Rectal smooth muscle tissue (tissue), 1 donor: ENCODE data around the gene SUOX.

Source experiments
- H3K27ac ChIP-seq: one replicate; pipeline ENCODE4 v1.7.0; 2013; ENCODE audit warnings: low read depth, low read length, inconsistent platforms
- H3K27me3 ChIP-seq: one replicate; pipeline ENCODE4 v1.7.0; 2013; ENCODE audit warnings: low read length; ENCODE audit not compliant: control insufficient read depth, insufficient read depth
- H3K36me3 ChIP-seq: one replicate; pipeline ENCODE4 v1.7.0; 2013; ENCODE audit warnings: low read length; ENCODE audit not compliant: control insufficient read depth, insufficient read depth
- H3K4me1 ChIP-seq: one replicate; pipeline ENCODE4 v1.7.0; 2013; ENCODE audit warnings: low read length; ENCODE audit not compliant: control insufficient read depth, insufficient read depth
- H3K4me3 ChIP-seq: one replicate; pipeline ENCODE4 v1.7.0; 2013; ENCODE audit warnings: low read length
- H3K9ac ChIP-seq: one replicate; pipeline ENCODE4 v1.7.0; 2013; ENCODE audit warnings: low read length

The SUOX gene

GRCh38 chr12:55996715-55997534, at the start of gene SUOX:
Gene SUOX, plus strand, starts transcription at chr12:55997276. Its CDS starts 4,946 bp downstream, at chr12:56002222.
- H3K27me3 ChIP-seq = no peaks in the 10 kb centered on the region
- H3K4me1 ChIP-seq = no peaks in the 10 kb centered on the region
- H3K9ac ChIP-seq = peak within 1 kb of the TSS; percentile 19
- peak within 1 kb of the TSS; percentile 79 for H3K4me3 ChIP-seq
- H3K27ac ChIP-seq = peak within 1 kb of the TSS; percentile 71
- H3K36me3 ChIP-seq = peaks cover 21% of the 10 kb centered on the region

DNA sequence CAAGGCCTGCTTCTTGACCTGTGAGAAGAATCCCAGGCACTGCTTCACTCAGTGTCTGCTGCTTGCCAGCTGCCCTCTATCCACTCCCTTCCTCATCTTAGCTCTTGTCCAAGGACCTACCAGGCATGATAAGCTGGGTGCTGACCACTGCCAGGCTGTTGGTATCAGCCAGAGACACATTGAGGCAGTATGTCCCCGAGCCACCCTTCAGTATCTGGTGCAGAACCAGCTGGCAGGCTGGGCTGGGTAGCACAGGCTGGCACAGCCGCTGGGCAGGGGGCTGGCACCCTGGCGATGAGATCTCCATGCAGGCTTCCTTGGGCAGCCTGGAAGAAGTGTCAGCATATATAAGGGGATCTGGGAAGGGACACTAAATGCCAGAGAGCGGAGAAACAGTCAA, 41.7 kb upstream of the SUOX start:
- Histone ChIP-seq H3K36me3 (peaks cover 10% of the 10 kb centered on the region), H3K27ac (no peak overlapping the region), H3K27me3 (no peaks in the 10 kb centered on the region), H3K4me3 (no peak overlapping the region), H3K4me1 (no peaks in the 10 kb centered on the region), H3K9ac (no peak overlapping the region)

DNA sequence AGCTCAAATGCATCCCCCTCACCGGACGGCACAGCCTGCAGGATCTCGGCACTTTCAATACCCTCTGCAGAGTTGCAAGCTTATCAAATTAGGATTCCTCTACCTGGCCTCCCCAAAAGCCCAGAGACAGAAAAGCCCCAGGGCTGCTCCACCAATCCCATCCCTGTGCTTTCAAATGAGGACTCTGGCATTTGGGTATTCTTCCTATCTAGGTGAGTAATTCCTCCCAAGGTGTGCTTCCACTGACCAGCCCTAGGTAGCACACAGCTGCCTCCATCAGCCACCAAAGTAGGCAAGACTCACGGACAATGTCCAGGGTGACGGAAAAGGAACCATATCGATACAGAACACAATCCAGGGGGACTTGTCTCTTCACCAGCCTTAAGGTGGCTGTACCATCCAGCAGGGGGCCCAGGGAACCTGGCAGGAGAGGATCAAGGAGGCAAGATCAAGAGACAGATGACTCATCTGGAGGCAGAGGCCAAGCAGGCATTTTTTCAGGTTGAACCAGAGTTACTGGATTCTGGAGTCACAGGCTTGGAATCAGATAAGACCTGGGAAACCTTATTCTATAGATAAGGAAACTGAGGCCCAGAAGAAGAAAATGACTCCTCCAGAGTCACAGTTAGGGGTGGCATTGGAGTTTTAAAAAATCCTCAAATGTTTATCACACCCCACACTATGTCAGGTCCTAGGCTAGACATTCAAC, 41.1 kb upstream of the SUOX start:
- no peaks in the 10 kb centered on the region for H3K4me1 ChIP-seq
- peaks cover 10% of the 10 kb centered on the region for H3K36me3 ChIP-seq
- no peak overlapping the region for H3K9ac ChIP-seq
- no peak overlapping the region for H3K4me3 ChIP-seq
- H3K27ac ChIP-seq = no peak overlapping the region
- no peaks in the 10 kb centered on the region for H3K27me3 ChIP-seq

- H3K4me1 ChIP-seq = no peaks in the 10 kb centered on the region
- no peak overlapping the region for H3K9ac ChIP-seq
- H3K4me3 ChIP-seq = no peak overlapping the region
- no peaks in the 10 kb centered on the region for H3K27me3 ChIP-seq
- no peaks in the 10 kb centered on the region for H3K36me3 ChIP-seq
- H3K27ac ChIP-seq = no peak overlapping the region
Observed at GRCh38 chr12:55957106-55957859, 39.8 kb upstream of the SUOX start.

- Histone ChIP-seq H3K9ac (no peak overlapping the region), H3K36me3 (no peaks in the 10 kb centered on the region), H3K27me3 (no peaks in the 10 kb centered on the region), H3K4me3 (no peak overlapping the region), H3K27ac (no peak overlapping the region), H3K4me1 (peaks cover 5% of the 10 kb centered on the region)
Observed at GRCh38 chr12:55963760-55964159, 33.3 kb upstream of the SUOX start.

- Histone ChIP-seq H3K4me3 (no peak overlapping the region), H3K27ac (no peak overlapping the region), H3K27me3 (no peaks in the 10 kb centered on the region), H3K9ac (no peak overlapping the region), H3K36me3 (no peaks in the 10 kb centered on the region), H3K4me1 (peaks cover 5% of the 10 kb centered on the region)
Observed at GRCh38 chr12:55965240-55965639, 31.8 kb upstream of the SUOX start.

DNA sequence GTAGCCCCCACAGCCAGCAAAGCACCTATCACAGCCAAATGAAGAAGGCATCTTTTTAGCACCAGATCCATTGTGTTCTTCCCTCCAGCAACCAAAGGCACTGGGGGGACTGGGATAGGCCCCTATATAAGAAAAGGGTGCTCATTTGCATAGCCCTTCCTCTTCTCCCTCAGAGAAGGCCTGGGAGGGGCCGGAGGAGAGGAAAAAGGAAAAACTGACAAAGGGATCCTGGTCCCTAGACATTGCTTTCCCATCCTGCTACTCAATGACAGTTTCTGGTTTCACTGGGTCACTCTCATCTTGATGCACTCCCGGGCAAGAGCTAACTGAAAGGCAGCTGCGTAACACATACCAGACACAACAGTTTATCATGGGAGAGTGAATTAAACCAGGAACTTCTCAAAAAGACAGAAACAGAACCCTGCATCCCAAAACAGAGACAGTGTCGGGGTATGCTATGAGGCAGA, 31.1 kb upstream of the SUOX start, which contains the start of gene PMEL:
Gene PMEL (minus strand): TSS at position 102 of the 467 bp plus-strand sequence. CDS start 31 bp downstream, at position 71.
- peak within 1 kb of the TSS; percentile 72 for H3K27ac ChIP-seq
- peak within 1 kb of the TSS; percentile 90 for H3K4me3 ChIP-seq
- H3K9ac ChIP-seq = peak within 1 kb of the TSS; percentile 91
- no peaks in the 10 kb centered on the region for H3K27me3 ChIP-seq
- peaks cover 5% of the 10 kb centered on the region for H3K4me1 ChIP-seq
- H3K36me3 ChIP-seq = no peaks in the 10 kb centered on the region

DNA sequence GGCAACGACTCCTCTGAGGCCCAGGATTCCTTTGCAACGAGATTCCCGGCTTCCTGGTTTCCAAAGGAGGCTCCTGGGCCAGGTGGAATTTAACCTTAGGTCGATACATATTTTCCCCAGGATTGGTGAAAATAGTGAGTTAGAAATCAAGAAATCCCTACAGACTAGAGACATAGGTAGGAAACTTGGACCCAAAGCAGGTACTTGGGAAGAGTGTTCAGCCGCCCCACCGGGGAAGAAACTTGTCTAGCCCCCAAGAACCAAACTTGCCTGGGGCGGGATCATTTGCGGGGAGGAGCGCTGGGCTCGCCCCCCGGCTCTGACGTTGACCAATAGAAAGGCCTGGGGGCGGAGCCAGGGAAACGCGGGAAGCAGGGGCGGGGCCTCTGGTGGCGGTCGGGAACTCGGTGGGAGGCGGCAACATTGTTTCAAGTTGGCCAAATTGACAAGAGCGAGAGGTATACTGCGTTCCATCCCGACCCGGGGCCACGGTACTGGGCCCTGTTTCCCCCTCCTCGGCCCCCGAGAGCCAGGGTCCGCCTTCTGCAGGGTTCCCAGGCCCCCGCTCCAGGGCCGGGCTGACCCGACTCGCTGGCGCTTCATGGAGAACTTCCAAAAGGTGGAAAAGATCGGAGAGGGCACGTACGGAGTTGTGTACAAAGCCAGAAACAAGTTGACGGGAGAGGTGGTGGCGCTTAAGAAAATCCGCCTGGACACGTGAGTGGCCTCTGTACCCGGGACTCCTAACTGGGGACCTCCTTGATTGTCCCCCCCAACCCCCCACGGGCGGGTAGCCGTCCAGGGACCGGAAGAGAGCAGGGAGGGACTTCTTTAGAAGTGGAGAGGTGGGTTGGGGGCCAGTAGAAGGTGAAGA, 30.4 kb upstream of the SUOX start, which contains the start of gene CDK2:
Gene CDK2 (plus strand): TSS at position 423 of the 874 bp plus-strand sequence. CDS start 179 bp downstream, at position 602.
- no peaks in the 10 kb centered on the region for H3K27me3 ChIP-seq
- H3K36me3 ChIP-seq = no peaks in the 10 kb centered on the region
- H3K4me1 ChIP-seq = peaks cover 5% of the 10 kb centered on the region
- peak within 1 kb of the TSS; percentile 72 for H3K27ac ChIP-seq
- peak within 1 kb of the TSS; percentile 90 for H3K4me3 ChIP-seq
- peak within 1 kb of the TSS; percentile 91 for H3K9ac ChIP-seq

- H3K27ac ChIP-seq = no peak overlapping the region
- H3K4me3 ChIP-seq = no peak overlapping the region
- no peaks in the 10 kb centered on the region for H3K36me3 ChIP-seq
- no peak overlapping the region for H3K9ac ChIP-seq
- peaks cover 10% of the 10 kb centered on the region for H3K4me1 ChIP-seq
- H3K27me3 ChIP-seq = no peaks in the 10 kb centered on the region
Observed at GRCh38 chr12:55969356-55969755, 27.7 kb upstream of the SUOX start.

- no peak overlapping the region for H3K4me3 ChIP-seq
- no peak overlapping the region for H3K9ac ChIP-seq
- no peak overlapping the region for H3K27ac ChIP-seq
- H3K36me3 ChIP-seq = no peaks in the 10 kb centered on the region
- peaks cover 16% of the 10 kb centered on the region for H3K4me1 ChIP-seq
- H3K27me3 ChIP-seq = no peaks in the 10 kb centered on the region
Observed at GRCh38 chr12:55970775-55971174, 26.3 kb upstream of the SUOX start.

- H3K27ac ChIP-seq = peak overlapping the region; percentile 91
- no peaks in the 10 kb centered on the region for H3K36me3 ChIP-seq
- no peaks in the 10 kb centered on the region for H3K27me3 ChIP-seq
- H3K9ac ChIP-seq = no peak overlapping the region
- H3K4me1 ChIP-seq = peaks cover 19% of the 10 kb centered on the region
- H3K4me3 ChIP-seq = no peak overlapping the region
Observed at GRCh38 chr12:55972042-55972441, 25.0 kb upstream of the SUOX start.
